Measurements from ENCODE around the gene PGPEP1.

Gene PGPEP1

GRCh38 chr19:18373407-18373891 lies 33.1 kb downstream of the PGPEP1 start:
- peak overlapping the region; percentile 69 for H3K4me3 ChIP-seq (ENCODE audit: low read length, poor library complexity, severe bottlenecking)
- no peaks in the 10 kb centered on the region for H3K9me2 ChIP-seq (replicated peaks; ENCODE audit: low read depth, low read length)
- H3K79me2 ChIP-seq (ENCODE audit: insufficient read depth, low read length), result no peaks in the 10 kb centered on the region
- H3K4me2 ChIP-seq (ENCODE audit: low read depth, low read length, poor library complexity, severe bottlenecking), result peak overlapping the region; percentile 93
- peak overlapping the region; percentile 87 for H3K9ac ChIP-seq (ENCODE audit: low read depth, low read length, poor library complexity, severe bottlenecking)
- H3K36me3 ChIP-seq (ENCODE audit: insufficient read depth, low read length), result no peaks in the 10 kb centered on the region; the same call in 1 of the 2 replicates
- no peaks in the 10 kb centered on the region for H3K9me3 ChIP-seq (ENCODE audit: insufficient read depth, low read depth, low read length)
- no peak overlapping the region for H2AFZ ChIP-seq (ENCODE audit: low read length)
- H4K20me1 ChIP-seq (ENCODE audit: insufficient read depth, low read length, poor library complexity, severe bottlenecking), result no peaks in the 10 kb centered on the region
- TF ChIP-seq EZH2phosphoT487 (IDR thresholded peaks at IDR 0.05; ENCODE audit: borderline replicate concordance), result no peak
- TF ChIP-seq, protein P1, sequence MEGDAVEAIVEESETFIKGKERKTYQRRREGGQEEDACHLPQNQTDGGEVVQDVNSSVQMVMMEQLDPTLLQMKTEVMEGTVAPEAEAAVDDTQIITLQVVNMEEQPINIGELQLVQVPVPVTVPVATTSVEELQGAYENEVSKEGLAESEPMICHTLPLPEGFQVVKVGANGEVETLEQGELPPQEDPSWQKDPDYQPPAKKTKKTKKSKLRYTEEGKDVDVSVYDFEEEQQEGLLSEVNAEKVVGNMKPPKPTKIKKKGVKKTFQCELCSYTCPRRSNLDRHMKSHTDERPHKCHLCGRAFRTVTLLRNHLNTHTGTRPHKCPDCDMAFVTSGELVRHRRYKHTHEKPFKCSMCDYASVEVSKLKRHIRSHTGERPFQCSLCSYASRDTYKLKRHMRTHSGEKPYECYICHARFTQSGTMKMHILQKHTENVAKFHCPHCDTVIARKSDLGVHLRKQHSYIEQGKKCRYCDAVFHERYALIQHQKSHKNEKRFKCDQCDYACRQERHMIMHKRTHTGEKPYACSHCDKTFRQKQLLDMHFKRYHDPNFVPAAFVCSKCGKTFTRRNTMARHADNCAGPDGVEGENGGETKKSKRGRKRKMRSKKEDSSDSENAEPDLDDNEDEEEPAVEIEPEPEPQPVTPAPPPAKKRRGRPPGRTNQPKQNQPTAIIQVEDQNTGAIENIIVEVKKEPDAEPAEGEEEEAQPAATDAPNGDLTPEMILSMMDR (conservative IDR thresholded peaks at IDR 0.05; ENCODE audit: low read length), result no peak
- H3K4me1 ChIP-seq (ENCODE audit: insufficient read depth, low read length, poor library complexity, severe bottlenecking), result peaks cover 30% of the 10 kb centered on the region
- H3F3A ChIP-seq (ENCODE audit: low read depth), result no peaks in the 10 kb centered on the region
- H3K27me3 ChIP-seq (ENCODE audit: insufficient read depth, low read length, poor library complexity, severe bottlenecking), result no peaks in the 10 kb centered on the region

DNA sequence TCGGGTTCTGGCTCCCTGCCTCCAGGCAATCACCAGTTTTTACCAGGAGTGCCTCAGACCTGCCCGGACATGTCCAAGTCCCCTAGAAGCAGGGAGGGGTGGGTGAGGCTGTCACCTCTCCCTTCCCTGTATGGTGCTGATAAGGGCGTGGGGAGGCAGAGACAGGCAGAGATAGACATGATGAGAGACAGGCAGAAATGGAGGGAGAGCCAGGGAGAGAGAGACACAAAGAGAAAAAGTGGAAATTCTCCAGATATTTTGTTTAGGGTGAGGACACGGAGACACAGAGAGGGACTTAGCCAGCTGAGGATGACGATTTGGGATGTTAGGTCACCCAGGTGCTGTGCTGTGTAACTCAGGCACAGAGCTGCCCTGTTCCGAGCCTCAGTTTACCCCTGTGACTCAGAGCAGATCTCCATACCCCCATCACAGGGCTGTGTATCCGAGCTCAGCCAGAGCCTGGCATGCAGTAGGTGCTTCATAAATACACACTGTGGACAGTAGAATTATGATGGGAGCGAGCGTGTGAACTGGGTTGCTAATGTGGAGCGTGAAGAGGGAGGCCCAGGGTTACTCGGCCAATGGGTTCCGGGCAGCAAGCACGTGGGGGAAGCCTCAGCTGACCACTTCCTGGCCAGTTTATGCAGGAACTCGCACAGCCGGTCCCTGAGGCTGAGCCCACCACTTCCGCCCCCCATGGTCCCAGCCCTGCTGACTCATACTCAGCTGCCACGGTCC lies 33.7 kb downstream of the PGPEP1 start:
- Histone ChIP-seq H3K36me3 (ENCODE audit: insufficient read depth, low read length) (no peaks in the 10 kb centered on the region; the same call in 1 of the 2 replicates), H3K9me3 (ENCODE audit: insufficient read depth, low read depth, low read length) (no peaks in the 10 kb centered on the region), H3F3A (ENCODE audit: low read depth) (no peaks in the 10 kb centered on the region), H3K79me2 (ENCODE audit: insufficient read depth, low read length) (no peaks in the 10 kb centered on the region), H2AFZ (ENCODE audit: low read length) (peak overlapping the region; percentile 3; the same call in 1 of the 2 replicates), H3K4me3 (ENCODE audit: low read length, poor library complexity, severe bottlenecking) (peak overlapping the region; percentile 69), H3K4me1 (ENCODE audit: insufficient read depth, low read length, poor library complexity, severe bottlenecking) (peaks cover 30% of the 10 kb centered on the region), H3K27me3 (ENCODE audit: insufficient read depth, low read length, poor library complexity, severe bottlenecking) (no peaks in the 10 kb centered on the region), H3K4me2 (ENCODE audit: low read depth, low read length, poor library complexity, severe bottlenecking) (peak overlapping the region; percentile 93), H4K20me1 (ENCODE audit: insufficient read depth, low read length, poor library complexity, severe bottlenecking) (no peaks in the 10 kb centered on the region), H3K9ac (ENCODE audit: low read depth, low read length, poor library complexity, severe bottlenecking) (peak overlapping the region; percentile 87), H3K9me2 (replicated peaks; ENCODE audit: low read depth, low read length) (no peaks in the 10 kb centered on the region)
- TF ChIP-seq EZH2phosphoT487 (IDR thresholded peaks at IDR 0.05; ENCODE audit: borderline replicate concordance), result no peak
- TF ChIP-seq, protein P1 (conservative IDR thresholded peaks at IDR 0.05; ENCODE audit: low read length), result no peak

GRCh38 chr19:18377026-18377425 lies 36.6 kb downstream of the PGPEP1 start:
- TF ChIP-seq, protein P1 (conservative IDR thresholded peaks at IDR 0.05; ENCODE audit: low read length), result no peak
- TF ChIP-seq EZH2phosphoT487 (IDR thresholded peaks at IDR 0.05; ENCODE audit: borderline replicate concordance), result no peak
- no peak overlapping the region for H3K4me2 ChIP-seq (ENCODE audit: low read depth, low read length, poor library complexity, severe bottlenecking)

More at GRCh38 chr19:18377026-18377425, 36.6 kb downstream of the PGPEP1 start:
- no peak overlapping the region for H3K9ac ChIP-seq (ENCODE audit: low read depth, low read length, poor library complexity, severe bottlenecking)
- no peaks in the 10 kb centered on the region for H3K27me3 ChIP-seq (ENCODE audit: insufficient read depth, low read length, poor library complexity, severe bottlenecking)
- no peaks in the 10 kb centered on the region for H3K79me2 ChIP-seq (ENCODE audit: insufficient read depth, low read length)
- H3K4me3 ChIP-seq (ENCODE audit: low read length, poor library complexity, severe bottlenecking), result no peak overlapping the region
- H2AFZ ChIP-seq (ENCODE audit: low read length), result no peak overlapping the region
- H3F3A ChIP-seq (ENCODE audit: low read depth), result no peaks in the 10 kb centered on the region
- H3K4me1 ChIP-seq (ENCODE audit: insufficient read depth, low read length, poor library complexity, severe bottlenecking), result peaks cover 30% of the 10 kb centered on the region
- no peaks in the 10 kb centered on the region for H3K9me3 ChIP-seq (ENCODE audit: insufficient read depth, low read depth, low read length)
- H3K9me2 ChIP-seq (replicated peaks; ENCODE audit: low read depth, low read length), result no peaks in the 10 kb centered on the region
- H4K20me1 ChIP-seq (ENCODE audit: insufficient read depth, low read length, poor library complexity, severe bottlenecking), result no peaks in the 10 kb centered on the region
- H3K36me3 ChIP-seq (ENCODE audit: insufficient read depth, low read length), result no peaks in the 10 kb centered on the region

Measured in Loucy (cell line).